Measurements from ENCODE around the gene RSPH1.

DNA sequence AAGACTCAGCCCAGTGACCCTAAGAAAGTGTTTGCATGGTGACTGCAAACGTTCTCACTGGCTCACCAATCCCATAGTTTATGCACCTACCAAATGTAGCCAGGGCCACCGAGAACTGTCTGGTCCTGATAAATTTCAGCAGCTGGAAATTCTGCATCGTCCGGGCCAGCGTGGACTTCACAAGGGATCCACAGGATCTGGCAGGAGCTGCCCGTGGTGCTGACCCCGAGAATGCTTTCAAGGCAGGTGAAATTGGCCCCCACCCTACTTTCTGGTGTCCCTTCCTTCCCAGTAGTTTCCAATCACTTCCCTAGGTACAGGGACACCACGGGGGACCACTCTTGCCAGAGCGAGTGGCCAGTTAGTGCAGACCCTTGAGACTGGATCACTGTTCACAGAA, 66.2 kb downstream of the RSPH1 start:
- TF ChIP-seq, protein P1, sequence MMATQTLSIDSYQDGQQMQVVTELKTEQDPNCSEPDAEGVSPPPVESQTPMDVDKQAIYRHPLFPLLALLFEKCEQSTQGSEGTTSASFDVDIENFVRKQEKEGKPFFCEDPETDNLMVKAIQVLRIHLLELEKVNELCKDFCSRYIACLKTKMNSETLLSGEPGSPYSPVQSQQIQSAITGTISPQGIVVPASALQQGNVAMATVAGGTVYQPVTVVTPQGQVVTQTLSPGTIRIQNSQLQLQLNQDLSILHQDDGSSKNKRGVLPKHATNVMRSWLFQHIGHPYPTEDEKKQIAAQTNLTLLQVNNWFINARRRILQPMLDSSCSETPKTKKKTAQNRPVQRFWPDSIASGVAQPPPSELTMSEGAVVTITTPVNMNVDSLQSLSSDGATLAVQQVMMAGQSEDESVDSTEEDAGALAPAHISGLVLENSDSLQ (IDR thresholded peaks at IDR 0.05), result no peak
- no peak for TF ChIP-seq BHLHE40 (IDR thresholded peaks at IDR 0.05; ENCODE audit: borderline replicate concordance)
- TF ChIP-seq ARNT (IDR thresholded peaks at IDR 0.05), result no peak
- no peak for TF ChIP-seq ZNF384 (IDR thresholded peaks at IDR 0.05)
- TF ChIP-seq SP1 (IDR thresholded peaks at IDR 0.05), result no peak
- no peak for TF ChIP-seq L3MBTL2 (conservative IDR thresholded peaks at IDR 0.05)
- TF ChIP-seq FOXK2 (IDR thresholded peaks at IDR 0.05), result no peak
- TF ChIP-seq NFRKB (IDR thresholded peaks at IDR 0.05), result no peak
- no peak for TF ChIP-seq SUZ12 (IDR thresholded peaks at IDR 0.05)
- no peak for TF ChIP-seq HDGF (IDR thresholded peaks at IDR 0.05; ENCODE audit: borderline replicate concordance)
- TF ChIP-seq FOXM1 (IDR thresholded peaks at IDR 0.05; ENCODE audit: borderline replicate concordance), result no peak
- no peak for TF ChIP-seq ELF4 (IDR thresholded peaks at IDR 0.05)
- no peak for TF ChIP-seq TARDBP (IDR thresholded peaks at IDR 0.05)

Measured in HEK293T (cell line).